Chondrocyte (in vitro differentiated cells): Measurements from ENCODE around the gene BRD7. TPM values are rescaled to one million over a fixed set of nuclear protein-coding genes. Genes with fewer than 3 reads are reported as not detected.

Source experiments
- DNase-seq: peaks from one replicate; pipeline ENCODE4 v3.0.0; 2021; ENCODE audit warnings: mixed read lengths, low spot score
- H3K27ac Mint-ChIP-seq: one replicate; pipeline ENCODE4 v1.8.0; 2021; ENCODE audit warnings: mild to moderate bottlenecking, moderate library complexity, mixed read lengths; ENCODE audit not compliant: unreplicated experiment
- H3K27me3 Mint-ChIP-seq: 2 replicates; pipeline ENCODE4 v1.8.0; 2021; ENCODE audit warnings: low read depth, mixed read lengths
- H3K36me3 Mint-ChIP-seq: 2 replicates; pipeline ENCODE4 v1.8.0; 2021; ENCODE audit warnings: low read depth, mixed read lengths
- H3K4me1 Mint-ChIP-seq: 2 replicates; pipeline ENCODE4 v1.8.0; 2021; ENCODE audit warnings: low read depth, mild to moderate bottlenecking, mixed read lengths
- H3K4me3 Mint-ChIP-seq: one replicate; pipeline ENCODE4 v1.8.0; 2021; ENCODE audit warnings: mild to moderate bottlenecking, moderate library complexity, mixed read lengths; ENCODE audit not compliant: unreplicated experiment
- H3K9me3 Mint-ChIP-seq: 2 replicates; pipeline ENCODE4 v1.8.0; 2021; ENCODE audit warnings: low read depth, mixed read lengths
- CTCF ChIP-seq: fragments of 200-600 bp; sonication (generic); IDR thresholded peaks from 2 replicates; pipeline ENCODE4 v1.5.0; 2021; ENCODE audit warnings: antibody characterized with exemption, mild to moderate bottlenecking, moderate library complexity
- long read RNA-seq: library from polyadenylated mRNA; stranded (forward); transcript quantifications from one replicate; pipeline ENCODE4 v2.0.0, GENCODE V29; 2021
- total RNA-seq: library from RNA; stranded (reverse); gene quantifications from 3 replicates; pipeline ENCODE4 v1.2.1, GENCODE V29; 2021

BRD7 gene
- 47.6 to 59.4 TPM (median 52.7 TPM) in 3 replicates for total RNA-seq
- long read RNA-seq, full-length matches to known transcripts, result 57 of 76 reads
- long read RNA-seq, partial matches to known transcripts, result 3 of 76 reads
- long read RNA-seq, other reads (novel, unspliced or antisense), result 16 of 76 reads

DNA sequence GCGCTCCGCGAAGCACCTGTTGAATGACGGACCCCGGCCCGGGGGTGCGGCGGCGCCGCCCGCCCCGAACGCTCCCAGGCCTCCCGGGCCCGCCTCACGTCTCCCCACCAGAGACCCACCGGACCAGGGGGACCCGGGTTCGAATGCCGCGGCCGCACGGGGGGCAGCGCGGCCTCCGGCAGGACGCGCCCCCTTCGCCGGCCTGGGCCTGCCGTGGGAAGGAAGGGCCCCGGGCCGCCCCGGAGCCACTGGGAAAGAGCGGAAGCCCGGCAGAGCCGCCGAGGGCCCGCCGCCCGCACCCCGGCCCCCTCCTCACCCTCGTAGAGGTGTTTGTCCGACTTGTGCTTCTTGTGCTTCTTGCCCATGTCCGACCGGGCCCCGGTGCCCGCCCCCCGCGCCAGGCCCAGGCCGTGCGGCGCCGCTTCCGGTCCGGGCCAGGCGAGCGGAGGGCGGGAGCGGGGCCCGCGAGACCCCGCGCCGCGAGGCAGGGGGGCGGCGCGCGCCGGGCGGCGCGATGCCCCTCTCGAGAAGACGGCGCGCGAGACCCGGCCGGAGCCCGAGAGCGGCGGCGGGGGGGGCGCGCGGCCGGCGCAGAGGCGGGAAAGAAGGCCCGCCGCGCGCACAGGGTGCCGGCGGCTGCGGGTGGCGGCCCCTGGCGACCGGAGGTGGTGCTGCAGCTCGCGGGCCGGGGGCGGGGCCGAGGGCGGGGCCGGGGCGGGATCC, at the start of gene BRD7:
TSS of gene BRD7 (minus strand) at position 579 of the 723 bp plus-strand sequence. CDS start at position 365, 214 bp downstream.
- H3K27me3 Mint-ChIP-seq, result no peaks in the 10 kb centered on the region
- peak within 1 kb of the TSS; percentile 83 for H3K27ac Mint-ChIP-seq
- H3K4me3 Mint-ChIP-seq, result peak within 1 kb of the TSS; percentile 86
- no peak for DNase-seq
- H3K36me3 Mint-ChIP-seq, result peaks cover 3% of the 10 kb centered on the region
- H3K9me3 Mint-ChIP-seq, result no peaks in the 10 kb centered on the region
- peak; percentile 60 for TF ChIP-seq CTCF
- peaks cover 29% of the 10 kb centered on the region for H3K4me1 Mint-ChIP-seq

DNA sequence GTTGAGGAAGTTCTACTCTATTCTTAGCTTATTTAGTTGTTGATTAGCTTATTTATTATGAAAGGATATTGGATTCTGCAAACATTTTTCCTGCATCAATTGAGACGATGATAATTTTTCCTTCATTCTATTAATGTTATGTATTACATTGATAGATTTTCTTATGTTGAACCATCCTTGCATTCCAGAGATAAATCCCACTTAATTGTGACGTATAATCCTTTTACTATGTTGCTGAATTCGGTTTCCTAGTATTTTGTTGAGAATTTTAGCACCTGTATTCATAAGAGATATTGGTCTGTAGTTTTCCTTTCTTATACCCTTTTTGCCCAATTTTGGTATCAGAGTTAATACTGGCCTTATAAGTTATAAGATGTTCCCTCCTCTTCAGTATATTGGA, 47.6 kb upstream of the BRD7 start:
- Mint-ChIP-seq H3K36me3 (peaks cover 16% of the 10 kb centered on the region), H3K4me3 (no peak overlapping the region), H3K9me3 (peaks cover 53% of the 10 kb centered on the region)

GRCh38 chr16:50414152-50414551, 45.4 kb upstream of the BRD7 start:
- Mint-ChIP-seq H3K27me3 (no peaks in the 10 kb centered on the region), H3K4me1 (peaks cover 14% of the 10 kb centered on the region), H3K4me3 (no peak overlapping the region), H3K9me3 (peaks cover 39% of the 10 kb centered on the region), H3K36me3 (peaks cover 6% of the 10 kb centered on the region), H3K27ac (no peak overlapping the region)
- no peak for TF ChIP-seq CTCF
- DNase-seq, result no peak

More for the DNA sequence above, 47.6 kb upstream of the BRD7 start:
- H3K4me1 Mint-ChIP-seq, result peaks cover 13% of the 10 kb centered on the region
- no peak overlapping the region for H3K27ac Mint-ChIP-seq
- no peaks in the 10 kb centered on the region for H3K27me3 Mint-ChIP-seq
- no peak for TF ChIP-seq CTCF
- DNase-seq, result no peak

DNA sequence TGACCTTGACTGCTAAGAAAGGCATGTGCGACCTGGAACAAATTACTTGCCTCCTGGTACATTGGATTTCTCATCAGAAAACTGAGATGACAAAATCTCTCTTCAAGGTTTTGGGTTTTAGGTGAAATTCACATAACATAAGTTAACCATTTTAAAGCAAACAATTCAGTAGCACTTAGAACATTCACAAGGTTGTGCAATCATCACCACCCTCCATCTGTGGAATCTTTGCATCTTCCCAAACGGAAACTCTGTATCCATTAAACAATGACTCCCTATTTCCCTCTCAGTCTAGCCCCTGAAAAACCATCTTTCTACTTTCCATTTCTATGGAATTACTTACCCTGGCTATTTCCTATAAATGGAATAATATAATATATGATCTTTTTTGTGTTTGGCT, 42.2 kb upstream of the BRD7 start:
- Mint-ChIP-seq H3K36me3 (no peaks in the 10 kb centered on the region), H3K4me1 (peaks cover 24% of the 10 kb centered on the region), H3K27ac (no peak overlapping the region), H3K9me3 (peaks cover 9% of the 10 kb centered on the region), H3K27me3 (no peaks in the 10 kb centered on the region), H3K4me3 (no peak overlapping the region)
- no peak for DNase-seq
- TF ChIP-seq CTCF, result no peak

DNA sequence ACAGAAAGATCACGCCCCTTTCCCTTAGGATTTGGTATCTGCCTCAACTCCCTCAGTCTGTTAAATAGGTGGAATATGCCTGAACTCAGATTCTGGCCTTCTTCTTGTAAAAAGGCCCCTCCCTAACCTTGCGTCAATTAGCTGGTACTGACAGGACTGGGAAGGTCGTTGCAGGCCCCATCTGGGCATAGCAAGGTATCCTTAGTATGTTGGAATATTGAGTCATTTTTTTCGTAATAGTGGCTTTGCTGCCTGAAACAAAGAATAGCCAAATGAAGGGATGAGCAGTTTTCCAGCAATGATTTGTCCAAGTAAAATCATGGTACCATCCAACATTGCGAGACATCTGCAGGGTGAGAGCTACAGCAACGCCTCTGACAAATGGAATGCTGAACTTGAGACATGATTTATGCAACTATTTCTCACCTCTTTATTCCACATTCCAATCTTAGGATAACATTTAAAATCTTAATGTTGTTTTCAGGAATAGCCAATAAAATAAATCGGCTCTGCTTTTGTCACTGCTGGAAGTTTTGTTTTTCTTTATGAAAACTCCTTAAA, 39.3 kb upstream of the BRD7 start:
- Mint-ChIP-seq H3K27me3 (no peaks in the 10 kb centered on the region), H3K27ac (no peak overlapping the region), H3K9me3 (peaks cover 4% of the 10 kb centered on the region), H3K36me3 (no peaks in the 10 kb centered on the region), H3K4me1 (peaks cover 15% of the 10 kb centered on the region), H3K4me3 (no peak overlapping the region)
- no peak for TF ChIP-seq CTCF
- DNase-seq, result no peak
